ENCODE data around the gene PKLR. TPM values are rescaled to one million over a fixed set of nuclear protein-coding genes. Genes with fewer than 3 reads are reported as not detected.

PKLR gene
- total RNA-seq, 1 donor from 2014 or later: 0.09 TPM

Other genes starting within 250 kb of the PKLR start
- gene EFNA4, start 237.7 kb downstream of the PKLR start, total RNA-seq: 5.8 and 6.2 TPM in 2 replicates
- 3.6 and 4.4 TPM in 2 replicates for gene EFNA3, start 222.6 kb downstream of the PKLR start, total RNA-seq
- 0.24 TPM in 1 of 2 replicates, not detected in the other for gene EFNA1, start 173.6 kb downstream of the PKLR start, total RNA-seq
- gene SLC50A1, start 165.6 kb downstream of the PKLR start, total RNA-seq: 46.2 and 46.3 TPM in 2 replicates
- 34.5 and 37.2 TPM in 2 replicates for gene DPM3, start 160.9 kb downstream of the PKLR start, total RNA-seq
- gene KRTCAP2, start 128.1 kb downstream of the PKLR start, total RNA-seq: 244 and 245 TPM in 2 replicates
- 9.4 and 10.7 TPM in 2 replicates for gene TRIM46, start 127.6 kb downstream of the PKLR start, total RNA-seq
- gene THBS3, start 93.5 kb downstream of the PKLR start, total RNA-seq: 10.5 and 10.6 TPM in 2 replicates
- gene MTX1, start 92.7 kb downstream of the PKLR start, total RNA-seq: 62.4 and 64.7 TPM in 2 replicates
- 45.1 and 46.2 TPM in 2 replicates for gene ENTREP3, start 46.0 kb downstream of the PKLR start, total RNA-seq
- 152 and 158 TPM in 2 replicates for gene SCAMP3, start 39.1 kb downstream of the PKLR start, total RNA-seq
- gene CLK2, start 27.9 kb downstream of the PKLR start, total RNA-seq: 86.2 and 90.6 TPM in 2 replicates
- gene HCN3, start 24.0 kb downstream of the PKLR start, total RNA-seq: 3.2 and 3.8 TPM in 2 replicates
- 321 and 324 TPM in 2 replicates for gene FDPS, start 7.4 kb upstream of the PKLR start, total RNA-seq
- gene RUSC1, start 19.5 kb upstream of the PKLR start, total RNA-seq: 29.9 and 30.1 TPM in 2 replicates